ENCODE data around the gene DNAJC17. TPM values are rescaled to one million over a fixed set of nuclear protein-coding genes. Genes with fewer than 3 reads are reported as not detected.

The DNAJC17 gene
- polyA plus RNA-seq, 3 donors = 15.7 to 31.6 (median 21.5) TPM

GRCh38 chr15:40789999-40790398, 17.3 kb downstream of the DNAJC17 start:
- H3K4me2 ChIP-seq (replicated peaks; ENCODE audit: extremely low read depth, low read length, poor library complexity, severe bottlenecking) = no peak overlapping the region
- no peak overlapping the region for H3K27ac Mint-ChIP-seq
- H3K27me3 ChIP-seq (ENCODE audit: control insufficient read depth in 2 of 2, insufficient read depth in 2 of 2, low read length in 2 of 2) = no peaks in the 10 kb centered on the region
- peaks cover 16 to 23% of the 10 kb centered on the region in 2 donors for H3K4me1 ChIP-seq (ENCODE audit: control insufficient read depth in 1 of 2, insufficient read depth in 2 of 2, low read length in 2 of 2)
- DNase-seq = no peak
- peaks cover 27% of the 10 kb centered on the region for H3K4me1 Mint-ChIP-seq
- 96% methylated on average over 7 of the region's 8 CpGs for WGBS (ENCODE audit: insufficient coverage)
- H2AFZ ChIP-seq (ENCODE audit: insufficient read depth, low read depth, low read length, poor library complexity, severe bottlenecking) = no peak overlapping the region
- H3K9me3 ChIP-seq (replicated peaks in 1 of 2; ENCODE audit: control insufficient read depth in 1 of 2, insufficient read depth in 1 of 2, low read length in 2 of 2) = no peaks in the 10 kb centered on the region
- intact Hi-C loops (cut with micrococcal nuclease) = loop anchor here in 1 of 2 donors (10.0 kb wide), 1 partner anchor 105 kb away; no protein-coding TSS in a partner anchor
- no peak overlapping the region for H3K4me3 ChIP-seq (replicated peaks in 1 of 3; ENCODE audit: low read depth in 2 of 3, low read length in 3 of 3)
- no peak overlapping the region for H3K27ac ChIP-seq (ENCODE audit: low read depth in 1 of 2, low read length in 2 of 2)
- no peak for TF ChIP-seq CTCF (IDR thresholded peaks at IDR 0.05)
- H3K79me2 ChIP-seq (ENCODE audit: insufficient read depth, low read length) = peaks cover 22% of the 10 kb centered on the region
- H3K9me3 Mint-ChIP-seq = no peaks in the 10 kb centered on the region
- H3K27me3 Mint-ChIP-seq (ENCODE audit: low read depth in 3 of 3) = peaks cover 0 to 2% (median 0%) of the 10 kb centered on the region in 3 donors
- H3K36me3 ChIP-seq (replicated peaks in 1 of 2; ENCODE audit: control insufficient read depth in 1 of 2, insufficient read depth in 2 of 2, low read length in 2 of 2) = peaks cover 4 to 27% of the 10 kb centered on the region in 2 donors
- peaks cover 62% of the 10 kb centered on the region for H4K20me1 ChIP-seq (ENCODE audit: insufficient read depth, low read length)
- peaks cover 23 to 41% of the 10 kb centered on the region in 2 donors for H3K36me3 Mint-ChIP-seq
- H3K9ac ChIP-seq (ENCODE audit: insufficient read depth, low read length, poor library complexity, severe bottlenecking) = no peak overlapping the region
- H3K4me3 Mint-ChIP-seq = no peak overlapping the region

GRCh38 chr15:40789119-40789518, 18.2 kb downstream of the DNAJC17 start:
- Histone ChIP-seq H3K4me3 (replicated peaks in 1 of 3; ENCODE audit: low read depth in 2 of 3, low read length in 3 of 3) (no peak overlapping the region), H2AFZ (ENCODE audit: insufficient read depth, low read depth, low read length, poor library complexity, severe bottlenecking) (no peak overlapping the region), H3K36me3 (replicated peaks in 1 of 2; ENCODE audit: control insufficient read depth in 1 of 2, insufficient read depth in 2 of 2, low read length in 2 of 2) (peaks cover 4 to 33% of the 10 kb centered on the region in 2 donors), H3K27ac (ENCODE audit: low read depth in 1 of 2, low read length in 2 of 2) (no peak overlapping the region), H4K20me1 (ENCODE audit: insufficient read depth, low read length) (peaks cover 66% of the 10 kb centered on the region), H3K4me1 (ENCODE audit: control insufficient read depth in 1 of 2, insufficient read depth in 2 of 2, low read length in 2 of 2) (peaks cover 14 to 21% of the 10 kb centered on the region in 2 donors), H3K27me3 (ENCODE audit: control insufficient read depth in 2 of 2, insufficient read depth in 2 of 2, low read length in 2 of 2) (no peaks in the 10 kb centered on the region), H3K9me3 (replicated peaks in 1 of 2; ENCODE audit: control insufficient read depth in 1 of 2, insufficient read depth in 1 of 2, low read length in 2 of 2) (no peaks in the 10 kb centered on the region), H3K79me2 (ENCODE audit: insufficient read depth, low read length) (peaks cover 26% of the 10 kb centered on the region), H3K9ac (ENCODE audit: insufficient read depth, low read length, poor library complexity, severe bottlenecking) (no peak overlapping the region), H3K4me2 (replicated peaks; ENCODE audit: extremely low read depth, low read length, poor library complexity, severe bottlenecking) (no peak overlapping the region)
- no peak for TF ChIP-seq CTCF (IDR thresholded peaks at IDR 0.05)
- Mint-ChIP-seq H3K4me3 (no peak overlapping the region), H3K4me1 (peaks cover 26% of the 10 kb centered on the region), H3K27ac (peak overlapping the region in 5 of 7 donors; percentile 4 to 71 (median 26)), H3K9me3 (no peaks in the 10 kb centered on the region), H3K27me3 (ENCODE audit: low read depth in 3 of 3) (peaks cover 0 to 4% (median 2%) of the 10 kb centered on the region in 3 donors), H3K36me3 (peaks cover 27 to 45% of the 10 kb centered on the region in 2 donors)
- intact Hi-C loops (cut with micrococcal nuclease) = loop anchor here in 1 of 2 donors (10.0 kb wide), 1 partner anchor 104 kb away; no protein-coding TSS in a partner anchor
- 63% methylated on average over 5 of the region's 5 CpGs for WGBS (ENCODE audit: insufficient coverage)
- no peak for DNase-seq

All from CD14-positive monocyte (primary cell).